KMS-11 (cell line): ENCODE results near the gene MAPT.

Experiments used
- H2AFZ ChIP-seq: fragments of 200-600 bp; sonication (generic); 2 replicates; pipeline ENCODE4 v1.6.1; 2016; ENCODE audit warnings: antibody characterized with exemption, mixed run types, low read depth
- H3K27ac ChIP-seq: fragments of 200-600 bp; sonication (generic); 2 replicates; pipeline ENCODE4 v1.6.1; 2016; ENCODE audit warnings: mild to moderate bottlenecking, mixed run types
- H3K27me3 ChIP-seq: fragments of 200-600 bp; sonication (generic); 2 replicates; pipeline ENCODE4 v1.6.1; 2017; ENCODE audit warnings: mild to moderate bottlenecking, low read depth, mixed run types, moderate library complexity; ENCODE audit not compliant: insufficient read depth
- H3K36me3 ChIP-seq: fragments of 200-600 bp; sonication (generic); 2 replicates; pipeline ENCODE4 v1.6.1; 2017; ENCODE audit warnings: mild to moderate bottlenecking, mixed run types; ENCODE audit not compliant: insufficient read depth
- H3K4me1 ChIP-seq: fragments of 200-600 bp; sonication (generic); 2 replicates; pipeline ENCODE4 v1.6.1; 2016; ENCODE audit warnings: mild to moderate bottlenecking, low read depth, mixed run types; ENCODE audit not compliant: poor library complexity, severe bottlenecking
- H3K4me2 ChIP-seq: fragments of 200-600 bp; sonication (generic); 2 replicates; pipeline ENCODE4 v1.7.0; 2016; ENCODE audit warnings: mild to moderate bottlenecking, mixed run types
- H3K4me3 ChIP-seq: fragments of 200-600 bp; sonication (generic); IDR thresholded peaks from 2 replicates; pipeline ENCODE4 v1.6.1; 2017; ENCODE audit warnings: low read depth, low read length, mixed read lengths; ENCODE audit not compliant: insufficient read depth
- H3K79me2 ChIP-seq: fragments of 200-600 bp; sonication (generic); 2 replicates; pipeline ENCODE4 v1.6.1; 2016; ENCODE audit warnings: low read depth, mixed run types; ENCODE audit not compliant: insufficient read depth
- H3K9ac ChIP-seq: fragments of 200-600 bp; sonication (generic); 2 replicates; pipeline ENCODE4 v1.6.1; 2016; ENCODE audit warnings: mild to moderate bottlenecking, mixed run types
- H4K20me1 ChIP-seq: fragments of 200-600 bp; sonication (generic); 2 replicates; pipeline ENCODE4 v1.6.1; 2016; ENCODE audit warnings: mild to moderate bottlenecking, mixed run types; ENCODE audit not compliant: insufficient read depth
- TF ChIP-seq, protein P1 (sequence below): fragments of 200-600 bp; sonication (generic); conservative IDR thresholded peaks from 2 replicates; pipeline ENCODE4 v1.6.1; 2017; ENCODE audit warnings: low read depth, mild to moderate bottlenecking, antibody characterized with exemption, low read length, moderate library complexity, mixed read lengths

Gene MAPT

DNA sequence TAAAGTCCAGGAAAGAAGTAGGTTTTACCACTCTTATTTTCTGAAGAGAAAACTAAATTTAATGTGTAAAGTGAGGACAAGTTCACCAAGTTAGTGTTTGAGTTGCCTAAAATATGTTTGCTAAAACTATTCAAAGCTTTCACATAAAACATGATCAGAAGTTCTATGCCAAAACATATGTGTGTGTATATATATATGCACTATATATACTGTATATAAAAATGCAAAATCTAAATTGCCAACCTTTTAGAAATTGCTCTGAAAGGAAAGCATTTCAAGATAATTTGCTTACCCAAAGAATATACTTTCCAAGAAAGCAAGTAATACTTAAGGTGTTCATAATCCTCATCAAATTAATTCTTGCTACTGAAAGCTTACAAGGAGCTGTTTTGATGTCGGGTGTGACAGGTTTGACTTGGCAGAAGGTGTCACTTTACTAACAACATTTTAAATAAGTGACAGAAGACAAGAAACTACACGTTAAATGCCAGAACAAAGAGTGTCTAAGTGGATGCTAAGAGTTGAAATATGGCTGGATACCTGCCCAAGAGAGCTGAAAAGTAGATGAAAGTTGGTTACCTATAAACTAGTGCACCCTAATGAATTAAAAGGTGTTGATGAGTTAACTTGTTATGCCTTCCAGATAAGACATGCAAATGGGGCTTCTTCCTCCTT lies 72.4 kb downstream of the MAPT start:
- no peaks in the 10 kb centered on the region for H3K36me3 ChIP-seq
- H3K4me3 ChIP-seq: no peak overlapping the region
- H3K27ac ChIP-seq: no peak overlapping the region
- no peak overlapping the region for H3K9ac ChIP-seq
- H3K4me1 ChIP-seq: no peaks in the 10 kb centered on the region
- H4K20me1 ChIP-seq: no peaks in the 10 kb centered on the region
- no peak overlapping the region for H2AFZ ChIP-seq
- no peaks in the 10 kb centered on the region for H3K27me3 ChIP-seq
- TF ChIP-seq, protein P1, sequence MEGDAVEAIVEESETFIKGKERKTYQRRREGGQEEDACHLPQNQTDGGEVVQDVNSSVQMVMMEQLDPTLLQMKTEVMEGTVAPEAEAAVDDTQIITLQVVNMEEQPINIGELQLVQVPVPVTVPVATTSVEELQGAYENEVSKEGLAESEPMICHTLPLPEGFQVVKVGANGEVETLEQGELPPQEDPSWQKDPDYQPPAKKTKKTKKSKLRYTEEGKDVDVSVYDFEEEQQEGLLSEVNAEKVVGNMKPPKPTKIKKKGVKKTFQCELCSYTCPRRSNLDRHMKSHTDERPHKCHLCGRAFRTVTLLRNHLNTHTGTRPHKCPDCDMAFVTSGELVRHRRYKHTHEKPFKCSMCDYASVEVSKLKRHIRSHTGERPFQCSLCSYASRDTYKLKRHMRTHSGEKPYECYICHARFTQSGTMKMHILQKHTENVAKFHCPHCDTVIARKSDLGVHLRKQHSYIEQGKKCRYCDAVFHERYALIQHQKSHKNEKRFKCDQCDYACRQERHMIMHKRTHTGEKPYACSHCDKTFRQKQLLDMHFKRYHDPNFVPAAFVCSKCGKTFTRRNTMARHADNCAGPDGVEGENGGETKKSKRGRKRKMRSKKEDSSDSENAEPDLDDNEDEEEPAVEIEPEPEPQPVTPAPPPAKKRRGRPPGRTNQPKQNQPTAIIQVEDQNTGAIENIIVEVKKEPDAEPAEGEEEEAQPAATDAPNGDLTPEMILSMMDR: no peak
- no peaks in the 10 kb centered on the region for H3K79me2 ChIP-seq
- no peak overlapping the region for H3K4me2 ChIP-seq

DNA sequence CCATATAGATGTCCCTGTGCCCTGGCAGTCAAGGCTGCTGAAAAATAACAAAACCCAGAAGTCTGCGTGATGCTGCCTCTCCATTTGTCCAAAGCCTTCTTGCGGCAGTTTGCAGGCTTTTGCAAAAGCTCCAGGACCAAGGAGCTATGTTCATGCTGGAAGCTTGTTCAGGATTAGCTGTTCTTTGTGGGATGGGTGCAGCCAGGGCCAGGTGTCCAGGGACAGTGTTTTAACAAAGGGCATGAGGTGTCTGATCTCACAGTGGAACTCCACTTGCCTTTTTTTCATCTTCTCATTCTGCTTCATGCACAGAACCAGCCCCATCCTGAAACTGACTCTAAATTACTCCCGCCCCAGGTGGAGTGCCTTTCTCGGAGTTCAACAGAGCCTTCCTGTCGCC lies 73.0 kb downstream of the MAPT start:
- Histone ChIP-seq H3K4me1 (no peaks in the 10 kb centered on the region), H3K79me2 (no peaks in the 10 kb centered on the region), H4K20me1 (no peaks in the 10 kb centered on the region), H3K27me3 (no peaks in the 10 kb centered on the region), H3K27ac (no peak overlapping the region), H2AFZ (no peak overlapping the region), H3K4me3 (no peak overlapping the region), H3K9ac (no peak overlapping the region), H3K4me2 (no peak overlapping the region), H3K36me3 (no peaks in the 10 kb centered on the region)
- TF ChIP-seq, protein P1: no peak

- Histone ChIP-seq H3K9ac (no peak overlapping the region), H3K4me3 (no peak overlapping the region), H4K20me1 (no peaks in the 10 kb centered on the region), H3K4me2 (no peak overlapping the region), H3K79me2 (no peaks in the 10 kb centered on the region), H3K27me3 (no peaks in the 10 kb centered on the region), H3K27ac (no peak overlapping the region), H2AFZ (no peak overlapping the region), H3K36me3 (no peaks in the 10 kb centered on the region), H3K4me1 (no peaks in the 10 kb centered on the region)
- TF ChIP-seq, protein P1: no peak
Measured at GRCh38 chr17:45968732-45969131, 74.4 kb downstream of the MAPT start.

DNA sequence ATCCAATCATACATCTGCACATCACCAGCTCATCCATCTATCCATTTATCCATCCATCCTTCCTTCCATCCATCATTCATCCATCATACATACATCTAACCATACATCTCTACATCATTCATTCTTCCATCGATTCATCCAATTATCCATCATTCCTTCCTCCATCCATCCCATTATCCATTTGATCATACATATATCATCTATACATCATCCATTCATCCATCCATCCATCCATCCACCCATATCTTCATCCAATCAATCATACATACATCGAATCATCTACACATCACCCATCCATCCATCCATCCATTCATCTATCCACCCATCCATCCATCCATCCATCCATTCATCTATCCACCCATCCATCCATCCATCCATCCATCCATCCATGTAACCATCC lies 75.4 kb downstream of the MAPT start:
- H2AFZ ChIP-seq: no peak overlapping the region
- no peak overlapping the region for H3K4me3 ChIP-seq
- no peaks in the 10 kb centered on the region for H3K36me3 ChIP-seq
- H3K79me2 ChIP-seq: no peaks in the 10 kb centered on the region
- no peak overlapping the region for H3K9ac ChIP-seq
- H3K4me2 ChIP-seq: no peak overlapping the region
- H4K20me1 ChIP-seq: no peaks in the 10 kb centered on the region
- TF ChIP-seq, protein P1: no peak
- H3K27ac ChIP-seq: no peak overlapping the region
- no peaks in the 10 kb centered on the region for H3K27me3 ChIP-seq
- H3K4me1 ChIP-seq: no peaks in the 10 kb centered on the region
